Liver (tissue), 9 donors: Measurements from ENCODE around the gene OGFR. TPM values are rescaled to one million over a fixed set of nuclear protein-coding genes. Genes with fewer than 3 reads are reported as not detected.
A peak's percentile ranks its signal among the peaks of the same experiment; 100 is the strongest.

Source experiments
- DNase-seq: peaks from one replicate; pipeline ENCODE4 v3.0.0-alpha.2; 2017; ENCODE audit warnings: low spot score
- H3K27ac ChIP-seq, 2 donors: one replicate each; pipeline ENCODE4 v1.7.0; 2013; ENCODE audit warnings: inconsistent platforms in 2 of 2, low read length in 2 of 2, control low read depth in 1 of 2, low read depth in 1 of 2, mild to moderate bottlenecking in 1 of 2
- H3K27me3 ChIP-seq, 4 donors: one replicate each; pipeline versions ENCODE4 v1.6.1 to v1.7.0; 2013; ENCODE audit warnings: low read length in 3 of 4, inconsistent platforms in 1 of 4, mild to moderate bottlenecking in 1 of 4, moderate library complexity in 1 of 4; ENCODE audit not compliant: control insufficient read depth in 4 of 4, insufficient read depth in 4 of 4
- H3K36me3 ChIP-seq, 4 donors: one replicate each; pipeline versions ENCODE4 v1.6.1 to v1.7.0; 2013; ENCODE audit warnings: low read length in 3 of 4, mild to moderate bottlenecking in 3 of 4, low read depth in 1 of 4, moderate library complexity in 1 of 4; ENCODE audit not compliant: control insufficient read depth in 4 of 4, insufficient read depth in 3 of 4
- H3K4me1 ChIP-seq, 4 donors: one replicate each; pipeline versions ENCODE4 v1.6.1 to v1.7.0; 2013; ENCODE audit warnings: low read length in 3 of 4, mild to moderate bottlenecking in 3 of 4, moderate library complexity in 1 of 4; ENCODE audit not compliant: control insufficient read depth in 4 of 4, insufficient read depth in 4 of 4
- H3K4me3 ChIP-seq, 3 donors: one replicate each; pipeline versions ENCODE4 v1.6.1 to v1.7.0; 2013; ENCODE audit warnings: low read length in 3 of 3, control low read depth in 1 of 3, low read depth in 1 of 3, mild to moderate bottlenecking in 1 of 3
- H3K9ac ChIP-seq, 2 donors: one replicate each; pipeline ENCODE4 v1.7.0; 2013; ENCODE audit warnings: low read length in 2 of 2, mild to moderate bottlenecking in 2 of 2, moderate library complexity in 2 of 2, control low read depth in 1 of 2, low read depth in 1 of 2
- H3K9me3 ChIP-seq, 4 donors: one replicate each; pipeline versions ENCODE4 v1.6.1 to v1.7.0; 2013; ENCODE audit warnings: low read length in 3 of 4; ENCODE audit not compliant: control insufficient read depth in 4 of 4
- ATF3 ChIP-seq: IDR thresholded peaks from 2 replicates; pipeline ENCODE4 v1.6.1; 2016; ENCODE audit warnings: antibody characterized with exemption
- EGR1 ChIP-seq, 2 donors: IDR thresholded peaks; 2 replicates each; pipeline ENCODE4 v1.6.1; 2016 to 2018; ENCODE audit warnings: antibody characterized with exemption in 2 of 2, low read depth in 2 of 2
- FOXA1 ChIP-seq: IDR thresholded peaks from 2 replicates; pipeline ENCODE4 v1.6.1; 2016; ENCODE audit warnings: antibody characterized with exemption
- FOXA2 ChIP-seq: IDR thresholded peaks from 2 replicates; pipeline ENCODE4 v1.6.1; 2016; ENCODE audit warnings: antibody characterized with exemption
- GABPA ChIP-seq, 2 donors: IDR thresholded peaks in 1 of 2; conservative IDR thresholded peaks in 1 of 2; 2 replicates each; pipeline ENCODE4 v1.6.1; 2016; ENCODE audit warnings: antibody characterized with exemption in 2 of 2, mild to moderate bottlenecking in 1 of 2, moderate library complexity in 1 of 2
- HNF4A ChIP-seq, 2 donors: conservative IDR thresholded peaks; 2 replicates each; pipeline ENCODE4 v1.6.1; 2016; ENCODE audit warnings: antibody characterized with exemption in 2 of 2, mild to moderate bottlenecking in 2 of 2
- HNF4G ChIP-seq: IDR thresholded peaks from 2 replicates; pipeline ENCODE4 v1.6.1; 2016; ENCODE audit warnings: antibody characterized with exemption
- JUND ChIP-seq, 2 donors: IDR thresholded peaks; 2 replicates each; pipeline ENCODE4 v1.6.1; 2016; ENCODE audit warnings: antibody characterized with exemption in 2 of 2
- NR2F2 ChIP-seq: IDR thresholded peaks from 2 replicates; pipeline ENCODE4 v1.6.1; 2016; ENCODE audit warnings: antibody characterized with exemption
- RAD21 ChIP-seq, 2 donors: IDR thresholded peaks; 2 replicates each; pipeline ENCODE4 v1.6.1; 2016; ENCODE audit warnings: antibody characterized with exemption in 2 of 2, mild to moderate bottlenecking in 2 of 2
- RXRA ChIP-seq, 2 donors: IDR thresholded peaks; 2 replicates each; pipeline ENCODE4 v1.6.1; 2017 to 2018; ENCODE audit warnings: antibody characterized with exemption in 2 of 2, mild to moderate bottlenecking in 1 of 2
- TAF1 ChIP-seq: conservative IDR thresholded peaks from 2 replicates; pipeline ENCODE4 v1.6.1; 2016; ENCODE audit warnings: antibody characterized with exemption, mild to moderate bottlenecking
- YY1 ChIP-seq: IDR thresholded peaks from 2 replicates; pipeline ENCODE4 v1.6.1; 2016; ENCODE audit warnings: antibody characterized with exemption, mild to moderate bottlenecking
- WGBS: extraction: QIAGEN DNeasy Blood & Tissue Kit; methylation state at CpG from one replicate; pipeline ENCODE4 v1.1.7; 2013; 5-methylcytosine and 5-hydroxymethylcytosine counted together
- polyA plus RNA-seq, 2 donors: library from polyadenylated mRNA; stranded (reverse) in 1 of 2; unstranded in 1 of 2; fragments of 200-250 nt in 1 of 2; fragments of >200 nt in 1 of 2; fragmentation: Nextera tagmentation in 1 of 2; extraction: Ambion mirVana in 1 of 2; gene quantifications; one replicate each; pipeline versions ENCODE4 v1.2.1 to v1.2.3, GENCODE V29; 2013 to 2015
- total RNA-seq, 2 donors: library from RNA; depleted of rRNA; stranded (reverse); fragments of >200 nt; gene quantifications; one replicate each; pipeline ENCODE4 v1.2.3, GENCODE V29; 2014
- TF ChIP-seq, protein P1 (sequence below): fragments of 150-350 bp; IDR thresholded peaks from 2 replicates; pipeline ENCODE4 v1.5.1; 2017; ENCODE audit warnings: improper control_type of control experiment, low read depth, low read length; ENCODE audit not compliant: missing input control
- TF ChIP-seq, protein P2 (sequence below): IDR thresholded peaks from 2 replicates; pipeline ENCODE4 v1.6.1; 2016; ENCODE audit warnings: antibody characterized with exemption
- TF ChIP-seq, protein P3 (sequence below): IDR thresholded peaks from 2 replicates; pipeline ENCODE4 v1.6.1; 2016; ENCODE audit warnings: antibody characterized with exemption
- donor health status: healthy.
- donor health status: healthy.
- donor health status: healthy.
- donor health status: healthy.
- donor health status: healthy.

The OGFR gene
- total and polyA plus RNA-seq, 4 donors, result 5.9 to 59.4 (median 29.4) TPM

DNA sequence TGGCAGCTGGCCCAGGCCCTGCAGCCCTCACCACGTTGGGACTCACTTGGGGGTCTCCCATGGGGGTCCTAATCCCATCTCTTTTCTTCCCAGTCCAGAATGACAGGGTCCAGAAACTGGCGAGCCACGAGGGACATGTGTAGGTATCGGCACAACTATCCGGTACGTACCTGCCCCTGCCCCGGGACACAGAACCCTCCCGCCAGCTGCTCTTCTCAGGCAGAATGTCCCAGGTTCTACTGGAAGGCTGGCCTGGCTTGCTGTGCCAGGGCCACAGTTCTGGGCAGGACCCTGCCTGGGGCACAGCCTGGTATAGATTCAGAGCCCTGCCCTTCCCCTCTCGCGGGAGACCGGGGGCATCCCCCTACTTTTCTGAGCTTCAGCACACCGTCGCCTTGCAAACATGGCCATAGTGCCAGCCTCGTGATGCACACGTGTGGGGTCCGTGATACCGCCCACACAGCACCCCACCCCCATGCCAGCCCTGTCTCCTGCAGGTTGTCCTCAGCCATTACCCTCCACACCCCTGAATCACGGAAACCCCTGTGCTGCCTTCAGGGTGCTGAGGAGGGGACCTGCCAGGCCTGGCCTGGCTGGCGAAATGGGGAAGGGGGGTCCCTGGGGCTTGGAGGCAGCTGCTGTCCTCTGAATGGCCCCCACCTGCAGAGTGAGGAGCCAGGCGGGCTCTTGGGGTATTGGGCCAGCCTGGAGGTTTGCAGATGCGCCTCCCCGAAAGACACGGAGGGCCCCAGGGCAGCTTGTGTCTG, 3.0 kb downstream of the OGFR start:
- H3K27ac ChIP-seq, result peak overlapping the region in 1 of 2 donors; percentile 96
- no peak overlapping the region for H3K4me3 ChIP-seq
- no peaks in the 10 kb centered on the region for H3K27me3 ChIP-seq
- H3K9ac ChIP-seq, result peak overlapping the region in 1 of 2 donors; percentile 19
- H3K4me1 ChIP-seq, result peaks cover 17 to 43% (median 30%) of the 10 kb centered on the region in 4 donors
- no peaks in the 10 kb centered on the region for H3K9me3 ChIP-seq
- TF ChIP-seq NR2F2, result no peak
- no peak for TF ChIP-seq RXRA (IDR thresholded peaks at IDR 0.05)
- TF ChIP-seq ATF3, result no peak
- no peak for TF ChIP-seq HNF4G
- TF ChIP-seq, protein P1, sequence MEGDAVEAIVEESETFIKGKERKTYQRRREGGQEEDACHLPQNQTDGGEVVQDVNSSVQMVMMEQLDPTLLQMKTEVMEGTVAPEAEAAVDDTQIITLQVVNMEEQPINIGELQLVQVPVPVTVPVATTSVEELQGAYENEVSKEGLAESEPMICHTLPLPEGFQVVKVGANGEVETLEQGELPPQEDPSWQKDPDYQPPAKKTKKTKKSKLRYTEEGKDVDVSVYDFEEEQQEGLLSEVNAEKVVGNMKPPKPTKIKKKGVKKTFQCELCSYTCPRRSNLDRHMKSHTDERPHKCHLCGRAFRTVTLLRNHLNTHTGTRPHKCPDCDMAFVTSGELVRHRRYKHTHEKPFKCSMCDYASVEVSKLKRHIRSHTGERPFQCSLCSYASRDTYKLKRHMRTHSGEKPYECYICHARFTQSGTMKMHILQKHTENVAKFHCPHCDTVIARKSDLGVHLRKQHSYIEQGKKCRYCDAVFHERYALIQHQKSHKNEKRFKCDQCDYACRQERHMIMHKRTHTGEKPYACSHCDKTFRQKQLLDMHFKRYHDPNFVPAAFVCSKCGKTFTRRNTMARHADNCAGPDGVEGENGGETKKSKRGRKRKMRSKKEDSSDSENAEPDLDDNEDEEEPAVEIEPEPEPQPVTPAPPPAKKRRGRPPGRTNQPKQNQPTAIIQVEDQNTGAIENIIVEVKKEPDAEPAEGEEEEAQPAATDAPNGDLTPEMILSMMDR, result no peak
- TF ChIP-seq TAF1, result no peak
- TF ChIP-seq, protein P2, sequence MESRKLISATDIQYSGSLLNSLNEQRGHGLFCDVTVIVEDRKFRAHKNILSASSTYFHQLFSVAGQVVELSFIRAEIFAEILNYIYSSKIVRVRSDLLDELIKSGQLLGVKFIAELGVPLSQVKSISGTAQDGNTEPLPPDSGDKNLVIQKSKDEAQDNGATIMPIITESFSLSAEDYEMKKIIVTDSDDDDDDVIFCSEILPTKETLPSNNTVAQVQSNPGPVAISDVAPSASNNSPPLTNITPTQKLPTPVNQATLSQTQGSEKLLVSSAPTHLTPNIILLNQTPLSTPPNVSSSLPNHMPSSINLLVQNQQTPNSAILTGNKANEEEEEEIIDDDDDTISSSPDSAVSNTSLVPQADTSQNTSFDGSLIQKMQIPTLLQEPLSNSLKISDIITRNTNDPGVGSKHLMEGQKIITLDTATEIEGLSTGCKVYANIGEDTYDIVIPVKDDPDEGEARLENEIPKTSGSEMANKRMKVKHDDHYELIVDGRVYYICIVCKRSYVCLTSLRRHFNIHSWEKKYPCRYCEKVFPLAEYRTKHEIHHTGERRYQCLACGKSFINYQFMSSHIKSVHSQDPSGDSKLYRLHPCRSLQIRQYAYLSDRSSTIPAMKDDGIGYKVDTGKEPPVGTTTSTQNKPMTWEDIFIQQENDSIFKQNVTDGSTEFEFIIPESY, result no peak
- TF ChIP-seq FOXA2, result no peak
- TF ChIP-seq, protein P3, sequence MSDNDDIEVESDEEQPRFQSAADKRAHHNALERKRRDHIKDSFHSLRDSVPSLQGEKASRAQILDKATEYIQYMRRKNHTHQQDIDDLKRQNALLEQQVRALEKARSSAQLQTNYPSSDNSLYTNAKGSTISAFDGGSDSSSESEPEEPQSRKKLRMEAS, result no peak
- no peak for TF ChIP-seq HNF4A (conservative IDR thresholded peaks at IDR 0.05)
- no peak for TF ChIP-seq GABPA (IDR thresholded peaks at IDR 0.05 in 1 of 2, conservative IDR thresholded peaks at IDR 0.05 in 1 of 2)
- no peak for TF ChIP-seq FOXA1
- TF ChIP-seq EGR1 (IDR thresholded peaks at IDR 0.05; ENCODE audit: low read depth in 2 of 2), result no peak
- H3K36me3 ChIP-seq, result peaks cover 25 to 49% (median 33%) of the 10 kb centered on the region in 4 donors
- 84% methylated on average over 23 of the region's 23 CpGs for WGBS
- DNase-seq, result no peak

DNA sequence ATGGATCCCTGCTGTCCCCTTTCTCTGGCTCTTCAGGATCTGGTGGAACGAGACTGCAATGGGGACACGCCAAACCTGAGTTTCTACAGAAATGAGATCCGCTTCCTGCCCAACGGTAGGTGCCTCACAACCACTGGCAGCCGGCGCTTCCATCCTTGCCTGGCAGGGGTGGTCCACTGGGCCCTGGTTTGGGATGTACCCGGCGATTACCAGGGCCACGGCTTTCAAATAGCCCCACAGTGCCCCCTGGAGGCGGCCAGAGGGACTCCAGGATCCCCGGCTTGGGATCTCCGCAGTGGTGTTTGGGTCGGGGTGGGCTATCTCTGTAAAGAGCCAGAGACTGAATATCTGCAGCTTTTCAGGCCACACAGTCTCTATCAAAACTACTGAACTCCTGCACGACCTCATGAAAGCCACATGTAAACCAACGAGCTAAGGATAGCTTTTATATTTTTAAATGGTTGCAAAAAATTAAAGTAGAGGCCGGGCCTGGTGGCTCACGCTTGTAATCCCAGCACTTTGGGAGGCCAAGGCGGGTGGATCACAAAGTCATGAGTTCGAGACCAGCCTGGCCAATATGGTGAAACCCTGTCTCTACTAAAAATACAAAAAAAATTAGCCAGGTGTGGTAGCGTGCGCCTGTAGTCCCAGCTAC, 3.7 kb downstream of the OGFR start:
- Histone ChIP-seq H3K27ac (no peak overlapping the region), H3K4me1 (peaks cover 17 to 40% (median 30%) of the 10 kb centered on the region in 4 donors), H3K9me3 (no peaks in the 10 kb centered on the region), H3K4me3 (no peak overlapping the region), H3K27me3 (no peaks in the 10 kb centered on the region), H3K9ac (no peak overlapping the region), H3K36me3 (peaks cover 30 to 52% (median 35%) of the 10 kb centered on the region in 4 donors)
- WGBS, result 45% methylated on average over 21 of the region's 21 CpGs
- DNase-seq, result peak; percentile 87
- TF ChIP-seq YY1 (no peak), GABPA (IDR thresholded peaks at IDR 0.05 in 1 of 2, conservative IDR thresholded peaks at IDR 0.05 in 1 of 2) (no peak), ATF3 (no peak), RAD21 (IDR thresholded peaks at IDR 0.05) (peak; percentile 78 to 82), FOXA2 (no peak), JUND (IDR thresholded peaks at IDR 0.05) (no peak), TAF1 (no peak)
- TF ChIP-seq, protein P1, result peak; percentile 86
- TF ChIP-seq, protein P2, result no peak
- TF ChIP-seq, protein P3, result no peak
